Loucy (cell line): Measurements from ENCODE around the gene BTBD16.

ENCODE experiments used
- H2AFZ ChIP-seq: fragments of 200-600 bp; sonication (generic); 2 replicates; pipeline ENCODE4 v1.6.0; 2016; ENCODE audit warnings: antibody characterized with exemption, mild to moderate bottlenecking, low read length, moderate library complexity
- H3F3A ChIP-seq: fragments of 200-600 bp; 2 replicates; pipeline ENCODE4 v1.6.0; 2016; ENCODE audit warnings: antibody characterized with exemption, low read depth, mild to moderate bottlenecking
- H3K27me3 ChIP-seq: fragments of 200-600 bp; sonication (generic); 2 replicates; pipeline ENCODE4 v1.6.1; 2014; ENCODE audit warnings: low read length, mild to moderate bottlenecking; ENCODE audit not compliant: insufficient read depth, poor library complexity, severe bottlenecking
- H3K36me3 ChIP-seq: fragments of 200-600 bp; sonication (generic); 2 replicates; pipeline ENCODE4 v1.6.1; 2016; ENCODE audit warnings: low read length; ENCODE audit not compliant: insufficient read depth
- H3K4me1 ChIP-seq: fragments of 200-600 bp; sonication (generic); 2 replicates; pipeline ENCODE4 v1.5.1; 2014; ENCODE audit warnings: low read length, mild to moderate bottlenecking; ENCODE audit not compliant: insufficient read depth, poor library complexity, severe bottlenecking
- H3K4me2 ChIP-seq: fragments of 200-600 bp; sonication (generic); 2 replicates; pipeline ENCODE4 v1.6.0; 2014; ENCODE audit warnings: antibody characterized with exemption, low read length, low read depth, mild to moderate bottlenecking; ENCODE audit not compliant: poor library complexity, severe bottlenecking
- H3K4me3 ChIP-seq: fragments of 200-600 bp; sonication (generic); 2 replicates; pipeline ENCODE4 v1.5.1; 2014; ENCODE audit warnings: low read length, mild to moderate bottlenecking, mixed read lengths; ENCODE audit not compliant: poor library complexity, severe bottlenecking
- H3K79me2 ChIP-seq: fragments of 200-600 bp; sonication (generic); 2 replicates; pipeline ENCODE4 v1.6.1; 2014; ENCODE audit warnings: low read length; ENCODE audit not compliant: insufficient read depth
- H3K9ac ChIP-seq: fragments of 200-600 bp; sonication (generic); 2 replicates; pipeline ENCODE4 v1.6.0; 2014; ENCODE audit warnings: mild to moderate bottlenecking, low read depth, low read length, moderate library complexity; ENCODE audit not compliant: poor library complexity, severe bottlenecking
- H3K9me2 ChIP-seq: fragments of 200-600 bp; sonication (generic); replicated peaks from 2 replicates; pipeline ENCODE4 v1.6.1; 2016; ENCODE audit warnings: low read depth, low read length, mixed read lengths
- H3K9me3 ChIP-seq: fragments of 200-600 bp; sonication (generic); 2 replicates; pipeline ENCODE4 v1.6.1; 2014; ENCODE audit warnings: mild to moderate bottlenecking, antibody characterized with exemption, low read length, low read depth; ENCODE audit not compliant: insufficient read depth
- H4K20me1 ChIP-seq: fragments of 200-600 bp; sonication (generic); 2 replicates; pipeline ENCODE4 v1.6.0; 2014; ENCODE audit warnings: antibody characterized with exemption, low read length, mild to moderate bottlenecking; ENCODE audit not compliant: insufficient read depth, poor library complexity, severe bottlenecking
- CTCF ChIP-seq: fragments of 200-600 bp; sonication (generic); conservative IDR thresholded peaks from 2 replicates; pipeline ENCODE4 v1.5.1; 2014; ENCODE audit warnings: mild to moderate bottlenecking, antibody characterized with exemption, low read length
- EZH2phosphoT487 ChIP-seq: fragments of 200-600 bp; IDR thresholded peaks from 2 replicates; pipeline ENCODE4 v1.6.1; 2018; ENCODE audit warnings: antibody characterized with exemption, mild to moderate bottlenecking, moderate library complexity, borderline replicate concordance

The BTBD16 gene

GRCh38 chr10:122373108-122373507 is 102.0 kb downstream of the BTBD16 start:
- Histone ChIP-seq H3K4me1 (no peaks in the 10 kb centered on the region), H3K36me3 (no peaks in the 10 kb centered on the region), H3K9me3 (no peaks in the 10 kb centered on the region), H3K79me2 (no peaks in the 10 kb centered on the region), H3K4me3 (no peak overlapping the region), H3K9me2 (no peaks in the 10 kb centered on the region), H2AFZ (no peak overlapping the region), H3K9ac (no peak overlapping the region), H3F3A (no peaks in the 10 kb centered on the region), H4K20me1 (no peaks in the 10 kb centered on the region), H3K4me2 (no peak overlapping the region), H3K27me3 (no peaks in the 10 kb centered on the region)
- TF ChIP-seq EZH2phosphoT487 (no peak), CTCF (no peak)

GRCh38 chr10:122373721-122374120 is 102.6 kb downstream of the BTBD16 start:
- no peaks in the 10 kb centered on the region for H4K20me1 ChIP-seq
- no peak overlapping the region for H3K4me2 ChIP-seq
- no peak for TF ChIP-seq CTCF
- TF ChIP-seq EZH2phosphoT487: no peak
- H2AFZ ChIP-seq: no peak overlapping the region
- no peaks in the 10 kb centered on the region for H3K9me2 ChIP-seq
- H3K4me1 ChIP-seq: no peaks in the 10 kb centered on the region
- no peak overlapping the region for H3K4me3 ChIP-seq
- no peak overlapping the region for H3K9ac ChIP-seq
- H3K9me3 ChIP-seq: no peaks in the 10 kb centered on the region
- H3K79me2 ChIP-seq: no peaks in the 10 kb centered on the region
- no peaks in the 10 kb centered on the region for H3F3A ChIP-seq
- H3K27me3 ChIP-seq: no peaks in the 10 kb centered on the region
- H3K36me3 ChIP-seq: no peaks in the 10 kb centered on the region

GRCh38 chr10:122374237-122374858 is 103.3 kb downstream of the BTBD16 start, which contains the start of gene PLEKHA1:
Gene PLEKHA1, plus strand, starts transcription at chr10:122374708. Its CDS starts 18,493 bp downstream, at chr10:122393201.
- no peaks in the 10 kb centered on the region for H3K27me3 ChIP-seq
- no peaks in the 10 kb centered on the region for H3F3A ChIP-seq
- no peak for TF ChIP-seq EZH2phosphoT487
- TF ChIP-seq CTCF: no peak
- no peak within 1 kb of the TSS for H3K4me3 ChIP-seq
- H3K9ac ChIP-seq: no peak within 1 kb of the TSS
- no peaks in the 10 kb centered on the region for H3K9me3 ChIP-seq
- H3K9me2 ChIP-seq: no peaks in the 10 kb centered on the region
- H2AFZ ChIP-seq: no peak within 1 kb of the TSS
- no peaks in the 10 kb centered on the region for H3K79me2 ChIP-seq
- no peaks in the 10 kb centered on the region for H4K20me1 ChIP-seq
- H3K4me2 ChIP-seq: no peak within 1 kb of the TSS
- no peaks in the 10 kb centered on the region for H3K36me3 ChIP-seq
- no peaks in the 10 kb centered on the region for H3K4me1 ChIP-seq
